Astrocyte (in vitro differentiated cells and primary cell): Measurements from ENCODE around the gene ZNF765. TPM values are rescaled to one million over a fixed set of nuclear protein-coding genes. Genes with fewer than 3 reads are reported as not detected.
"Not testable (repeated sequence)": the region's sequence is repeated elsewhere in the genome, so short reads cannot be mapped to it uniquely, and the experiment has no call there.

ENCODE experiments used
- DNase-seq: peaks from one replicate; pipeline ENCODE4 v3.0.0-alpha.2; 2010; ENCODE audit warnings: low read depth
- FAIRE-seq: peaks from 2 replicates; lab custom pipeline; 2011; peaks lifted over from hg19 to GRCh38; lab: Jason Lieb, UNC
- H2AFZ ChIP-seq: 2 replicates; pipeline ENCODE4 v1.6.0; 2012; ENCODE audit warnings: low read depth, low read length, inconsistent platforms
- H3K27ac ChIP-seq: 2 replicates; pipeline ENCODE4 v1.5.1; 2011; ENCODE audit warnings: low read depth, low read length, inconsistent platforms
- H3K27me3 ChIP-seq: 2 replicates; pipeline ENCODE4 v1.6.0; 2011; ENCODE audit warnings: low read length, inconsistent platforms; ENCODE audit not compliant: insufficient read depth
- H3K36me3 ChIP-seq: 2 replicates; pipeline ENCODE4 v1.5.1; 2011; ENCODE audit warnings: low read length, inconsistent platforms; ENCODE audit not compliant: insufficient read depth
- H3K4me1 ChIP-seq: 2 replicates; pipeline ENCODE4 v1.5.1; 2011; ENCODE audit warnings: low read length, inconsistent platforms; ENCODE audit not compliant: insufficient read depth
- H3K4me2 ChIP-seq: 2 replicates; pipeline ENCODE4 v1.6.0; 2012; ENCODE audit warnings: low read length, inconsistent platforms
- H3K4me3 ChIP-seq: 2 replicates; pipeline ENCODE4 v1.5.1; 2011; ENCODE audit warnings: low read depth, mild to moderate bottlenecking, low read length, inconsistent platforms; ENCODE audit not compliant: insufficient read depth
- H3K79me2 ChIP-seq: 2 replicates; pipeline ENCODE4 v1.6.0; 2012; ENCODE audit warnings: mild to moderate bottlenecking, low read length, inconsistent platforms; ENCODE audit not compliant: insufficient read depth
- H3K9ac ChIP-seq: 2 replicates; pipeline ENCODE4 v1.6.0; 2012; ENCODE audit warnings: mild to moderate bottlenecking, low read length, inconsistent platforms
- H3K9me3 ChIP-seq: 2 replicates; pipeline ENCODE4 v1.5.1; 2012; ENCODE audit warnings: low read depth, mild to moderate bottlenecking, low read length, inconsistent platforms; ENCODE audit not compliant: insufficient read depth
- H4K20me1 ChIP-seq: 2 replicates; pipeline ENCODE4 v1.6.0; 2012; ENCODE audit warnings: low read length, inconsistent platforms; ENCODE audit not compliant: insufficient read depth
- H3K27ac Mint-ChIP-seq: one replicate; pipeline ENCODE4 v1.8.0; 2021; ENCODE audit warnings: mild to moderate bottlenecking, mixed read lengths; ENCODE audit not compliant: unreplicated experiment
- H3K27me3 Mint-ChIP-seq: one replicate; pipeline ENCODE4 v1.8.0; 2021; ENCODE audit warnings: low read depth, mixed read lengths; ENCODE audit not compliant: unreplicated experiment
- H3K36me3 Mint-ChIP-seq: one replicate; pipeline ENCODE4 v1.8.0; 2021; ENCODE audit warnings: low read depth, mixed read lengths; ENCODE audit not compliant: unreplicated experiment
- H3K4me1 Mint-ChIP-seq: one replicate; pipeline ENCODE4 v1.8.0; 2021; ENCODE audit warnings: low read depth, mixed read lengths; ENCODE audit not compliant: unreplicated experiment
- H3K4me3 Mint-ChIP-seq: one replicate; pipeline ENCODE4 v1.8.0; 2021; ENCODE audit warnings: mild to moderate bottlenecking, moderate library complexity, mixed read lengths; ENCODE audit not compliant: unreplicated experiment
- H3K9me3 Mint-ChIP-seq: one replicate; pipeline ENCODE4 v1.8.0; 2021; ENCODE audit warnings: mild to moderate bottlenecking, mixed read lengths; ENCODE audit not compliant: unreplicated experiment
- total RNA-seq: library from RNA; stranded (reverse); gene quantifications from 2 replicates; pipeline ENCODE4 v1.2.1, GENCODE V29; 2021

Gene ZNF765
- total RNA-seq, 1 donor from 2014 or later, result 8.9 TPM

GRCh38 chr19:53475470-53475869 is 80.5 kb downstream of the ZNF765 start:
- H3K4me3 Mint-ChIP-seq, result not testable (repeated sequence)

More at GRCh38 chr19:53475470-53475869, 80.5 kb downstream of the ZNF765 start:
- not testable (repeated sequence) for H3K4me1 ChIP-seq, H3K79me2 ChIP-seq, H3K27ac ChIP-seq, H3K27ac Mint-ChIP-seq, H3K4me1 Mint-ChIP-seq, H3K27me3 ChIP-seq, H4K20me1 ChIP-seq, H3K4me3 ChIP-seq, H3K4me2 ChIP-seq, H2AFZ ChIP-seq, H3K27me3 Mint-ChIP-seq, FAIRE-seq, H3K36me3 ChIP-seq, H3K9me3 ChIP-seq, H3K9ac ChIP-seq
- Mint-ChIP-seq H3K9me3 (peaks cover 22% of the 10 kb centered on the region), H3K36me3 (peaks cover 41% of the 10 kb centered on the region)
- DNase-seq, result peak; percentile 3

Other genes starting within 250 kb of the ZNF765 start
- 10.1 and 10.6 TPM in 2 replicates for gene ZNF347, start 236.1 kb upstream of the ZNF765 start, total RNA-seq
- 3.4 and 4.4 TPM in 2 replicates for gene ZNF665, start 201.8 kb upstream of the ZNF765 start, total RNA-seq
- gene ZNF677, start 140.3 kb upstream of the ZNF765 start, total RNA-seq, result 28.6 and 29.6 TPM in 2 replicates
- not detected in 2 replicates for gene VN1R2, start 136.9 kb upstream of the ZNF765 start, total RNA-seq
- not detected in 2 replicates for gene VN1R4, start 127.4 kb upstream of the ZNF765 start, total RNA-seq
- gene ZNF845, start 61.4 kb upstream of the ZNF765 start, total RNA-seq, result 5.3 and 6.3 TPM in 2 replicates
- 5.4 and 7.1 TPM in 2 replicates for gene ZNF525, start 29.4 kb upstream of the ZNF765 start, total RNA-seq
- gene ZNF761, start 36.8 kb downstream of the ZNF765 start, total RNA-seq, result 10.3 and 11.3 TPM in 2 replicates
- 3.7 and 4.1 TPM in 2 replicates for gene ZNF813, start 72.6 kb downstream of the ZNF765 start, total RNA-seq
- gene ZNF331, start 143.0 kb downstream of the ZNF765 start, total RNA-seq, result 4.8 and 5.1 TPM in 2 replicates
- gene DPRX, start 236.8 kb downstream of the ZNF765 start, total RNA-seq, result not detected in 2 replicates